K562 (cell line): ENCODE results near the gene AFG1L. TPM values are rescaled to one million over a fixed set of nuclear protein-coding genes. Genes with fewer than 3 reads are reported as not detected.

Experiments
- BCOR ChIP-seq: fragments of 450-650 bp; IDR thresholded peaks from 2 replicates; pipeline ENCODE4 v1.6.1; 2016
- DPF2 ChIP-seq: fragments of 450-650 bp; IDR thresholded peaks from 2 replicates; pipeline ENCODE4 v1.6.1; 2016
- FOXA3 ChIP-seq, 2 experiments: fragments of 450-650 bp in 1 of 2; sonication (generic) in 1 of 2; formaldehyde crosslinking; IDR thresholded peaks in 1 of 2; conservative IDR thresholded peaks in 1 of 2; 2 replicates each; pipeline versions ENCODE4 v1.4.0 to v1.8.0; 2020 to 2022; ENCODE audit warnings: mild to moderate bottlenecking in 2 of 2, missing genetic modification reagents in 1 of 2
- GATA2 ChIP-seq: sonication (generic); formaldehyde crosslinking; IDR thresholded peaks from 2 replicates; pipeline ENCODE4 v1.4.0; 2020; ENCODE audit warnings: mild to moderate bottlenecking, missing genetic modification reagents
- HNRNPK ChIP-seq: fragments of 200-400 bp; formaldehyde crosslinking; IDR thresholded peaks from one replicate; pipeline ENCODE4 v1.6.1; 2018; ENCODE audit warnings: mild to moderate bottlenecking, low read depth, low read length; ENCODE audit not compliant: poor library complexity, severe bottlenecking
- JUND ChIP-seq, 2 experiments: IDR thresholded peaks; 2 replicates in 1 of 2; 3 replicates in 1 of 2; pipeline ENCODE4 v1.6.1; 2011; ENCODE audit warnings: borderline replicate concordance in 2 of 2, low read depth in 2 of 2, low read length in 2 of 2, improper control_type of control experiment in 1 of 2, missing biosample characterization in 1 of 2, missing genetic modification characterization in 1 of 2, missing genetic modification reagents in 1 of 2
- KAT7 ChIP-seq: sonication (generic); formaldehyde crosslinking; IDR thresholded peaks from 2 replicates; pipeline ENCODE4 v1.8.0; 2022; ENCODE audit warnings: missing genetic modification reagents, mild to moderate bottlenecking, borderline replicate concordance
- NELFE ChIP-seq: IDR thresholded peaks from 2 replicates; pipeline ENCODE4 v1.6.1; 2011; ENCODE audit warnings: mild to moderate bottlenecking; ENCODE audit not compliant: insufficient read depth, insufficient read length
- STAG1 ChIP-seq: sonication (generic); formaldehyde crosslinking; IDR thresholded peaks from 2 replicates; pipeline ENCODE4 v1.5.0; 2020; ENCODE audit warnings: missing genetic modification reagents, borderline replicate concordance
- ZNF134 ChIP-seq: fragments of 250-450 bp; sonication (Bioruptor Pico); conservative IDR thresholded peaks from 2 replicates; pipeline ENCODE4 v1.4.0; 2020
- ZSCAN32 ChIP-seq: fragments of 450-650 bp; formaldehyde crosslinking; IDR thresholded peaks from 2 replicates; pipeline ENCODE4 v1.4.0; 2020; ENCODE audit warnings: mild to moderate bottlenecking, moderate library complexity
- polyA plus RNA-seq, 8 experiments: library from polyadenylated mRNA; depleted of rRNA in 4 of 8; stranded (reverse) in 5 of 8; unstranded in 3 of 8; fragments of >200 nt; fragmentation: Nextera tagmentation in 2 of 8; fragmentation: Illumina TruSeq in 1 of 8; extraction: Ambion mirVana in 2 of 8; extraction: Trizol in 1 of 8; gene quantifications; 2 replicates each; pipeline versions ENCODE4 v1.2.1 to v1.2.3, GENCODE V29; 2011 to 2014; ENCODE audit warnings: inconsistent platforms in 1 of 8, missing spikeins in 1 of 8
- total RNA-seq, 7 experiments: library from RNA; depleted of rRNA in 6 of 7; stranded (reverse); fragments of >200 nt in 6 of 7; fragmentation: Illumina TruSeq in 2 of 7; extraction: Trizol in 2 of 7; gene quantifications; 2 replicates each; pipeline versions ENCODE4 v1.2.1 to v1.2.3, GENCODE V29; 2011 to 2021; ENCODE audit warnings: low replicate concordance in 1 of 7
- TF ChIP-seq, protein P1 (sequence below): fragments of 250-450 bp; sonication (Bioruptor Pico); IDR thresholded peaks from 2 replicates; pipeline ENCODE4 v1.5.0; 2021; ENCODE audit warnings: mild to moderate bottlenecking, moderate library complexity
- TF ChIP-seq, protein P2 (sequence below): fragments of 250-450 bp; sonication (Bioruptor Pico); IDR thresholded peaks from 2 replicates; pipeline ENCODE4 v1.9.0; 2021; ENCODE audit warnings: mild to moderate bottlenecking, inconsistent platforms
- TF ChIP-seq, protein P3 (sequence below): sonication (generic); formaldehyde crosslinking; IDR thresholded peaks from 2 replicates; pipeline ENCODE4 v1.8.1; 2022; ENCODE audit warnings: missing genetic modification reagents
- TF ChIP-seq, protein P4 (sequence below): fragments of 450-650 bp; formaldehyde crosslinking; IDR thresholded peaks from 2 replicates; pipeline ENCODE4 v1.4.0; 2020; ENCODE audit warnings: mild to moderate bottlenecking
- TF ChIP-seq, protein P5 (sequence below): fragments of 450-650 bp; IDR thresholded peaks from 2 replicates; pipeline ENCODE4 v1.6.1; 2016; ENCODE audit warnings: borderline replicate concordance

Gene AFG1L
- total and polyA plus RNA-seq, 9 of the 15 experiments (the other 6 are each of a cell fraction or from before 2014, with no cell fraction given), result 2.2 to 15.5 (median 5.8) TPM

DNA sequence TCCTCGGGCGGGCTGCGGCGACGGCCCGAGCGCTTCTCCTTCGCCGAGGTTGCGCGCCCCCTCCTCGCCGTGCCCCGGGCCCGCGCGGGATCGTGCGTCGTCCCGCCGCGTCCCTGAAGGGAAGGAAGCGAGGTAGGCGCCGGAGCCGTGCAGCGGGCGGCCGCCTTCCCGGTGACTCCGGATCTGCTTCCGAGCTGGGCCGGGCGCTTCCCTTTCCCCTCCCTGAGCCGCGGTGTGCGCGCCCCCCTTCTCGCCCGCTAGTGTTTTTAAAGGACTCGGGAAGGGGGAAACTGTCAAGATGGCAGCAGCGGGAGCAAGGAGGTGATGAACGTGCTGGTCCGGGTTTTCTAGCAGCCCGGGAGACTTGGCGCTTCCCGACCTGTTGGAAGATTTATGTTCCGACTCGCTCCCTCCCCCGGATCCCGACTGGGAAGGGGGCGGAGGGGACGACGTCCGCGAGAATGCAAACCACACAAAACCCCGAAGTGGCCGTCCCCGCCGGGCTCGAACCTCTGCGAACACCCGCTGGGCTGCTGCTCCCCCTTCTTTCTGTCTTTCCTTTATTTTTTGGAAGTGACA lies 265.1 kb downstream of the AFG1L start (continued):
- TF ChIP-seq, protein P1, sequence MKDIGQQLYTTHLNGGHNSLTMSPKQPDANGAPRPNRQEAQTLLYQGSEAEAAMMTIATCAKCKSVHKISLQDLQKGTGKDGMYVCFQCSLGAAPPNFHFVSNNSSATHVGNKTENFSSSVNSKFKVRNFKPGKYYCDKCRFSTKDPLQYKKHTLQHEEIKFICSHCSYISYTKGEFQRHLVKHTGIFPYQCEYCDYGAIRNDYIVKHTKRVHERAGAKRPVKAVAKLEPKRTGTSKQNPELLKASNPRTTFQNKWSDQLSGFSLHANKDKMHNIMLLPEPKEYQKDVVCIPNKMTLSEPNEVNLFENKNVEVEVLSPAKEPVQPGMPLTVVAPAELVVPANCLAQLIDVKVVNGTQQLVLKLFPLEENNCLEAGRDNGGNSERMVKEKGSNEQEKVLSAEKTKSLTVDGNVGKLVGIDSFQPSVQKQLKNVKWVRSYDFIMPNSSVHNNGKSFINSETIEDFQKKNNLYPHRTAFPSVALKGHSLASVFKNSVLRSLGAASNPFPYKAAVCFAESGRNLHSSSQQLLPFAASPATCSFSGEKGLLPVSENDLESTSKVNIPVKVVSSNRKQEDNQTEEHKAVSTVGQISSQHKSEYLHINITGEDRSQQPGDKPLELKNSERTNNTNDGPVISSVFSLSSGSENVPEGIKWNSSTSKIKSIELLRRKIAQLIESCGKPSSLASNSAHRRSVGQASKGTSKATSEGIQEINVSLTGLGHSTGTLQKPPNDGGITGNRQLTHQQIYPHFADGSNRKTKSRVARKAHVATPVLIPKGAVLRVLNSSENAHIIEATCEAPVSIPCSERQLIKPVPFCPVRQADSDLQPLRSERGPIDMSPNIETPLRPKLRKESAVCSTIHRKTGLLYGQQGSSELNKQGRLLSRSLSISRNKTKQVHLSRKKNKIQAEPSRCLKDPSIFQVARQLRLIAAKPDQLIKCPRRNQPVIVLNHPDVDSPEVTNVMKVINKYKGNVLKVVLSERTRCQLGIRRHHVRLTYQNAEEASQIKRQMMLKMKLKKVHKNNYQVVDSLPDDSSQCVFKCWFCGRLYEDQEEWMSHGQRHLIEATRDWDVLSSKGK (CRISPR knock-in tag), result no peak
- TF ChIP-seq JUND (IDR thresholded peaks at IDR 0.05; ENCODE audit: borderline replicate concordance, low read depth, low read length) (peak; percentile 28; the same call in 1 of the 2 replicates), JUND (tag; IDR thresholded peaks at IDR 0.05; ENCODE audit: borderline replicate concordance, low read depth, low read length) (no peak), BCOR (peak; percentile 53), KAT7 (no peak), HNRNPK (no peak), ZNF134 (CRISPR knock-in tag) (no peak), NELFE (no peak), DPF2 (0 out of 2 replicates have a peak, but pooled peaks have one; percentile 27), STAG1 (CRISPR knock-in tag) (peak; percentile 11; the same call in 1 of the 2 replicates), ZSCAN32 (CRISPR knock-in tag) (no peak), FOXA3 (CRISPR knock-in tag; conservative IDR thresholded peaks at IDR 0.05 in 1 of 2, IDR thresholded peaks at IDR 0.05 in 1 of 2) (no peak), GATA2 (CRISPR knock-in tag) (no peak)
- TF ChIP-seq, protein P2, sequence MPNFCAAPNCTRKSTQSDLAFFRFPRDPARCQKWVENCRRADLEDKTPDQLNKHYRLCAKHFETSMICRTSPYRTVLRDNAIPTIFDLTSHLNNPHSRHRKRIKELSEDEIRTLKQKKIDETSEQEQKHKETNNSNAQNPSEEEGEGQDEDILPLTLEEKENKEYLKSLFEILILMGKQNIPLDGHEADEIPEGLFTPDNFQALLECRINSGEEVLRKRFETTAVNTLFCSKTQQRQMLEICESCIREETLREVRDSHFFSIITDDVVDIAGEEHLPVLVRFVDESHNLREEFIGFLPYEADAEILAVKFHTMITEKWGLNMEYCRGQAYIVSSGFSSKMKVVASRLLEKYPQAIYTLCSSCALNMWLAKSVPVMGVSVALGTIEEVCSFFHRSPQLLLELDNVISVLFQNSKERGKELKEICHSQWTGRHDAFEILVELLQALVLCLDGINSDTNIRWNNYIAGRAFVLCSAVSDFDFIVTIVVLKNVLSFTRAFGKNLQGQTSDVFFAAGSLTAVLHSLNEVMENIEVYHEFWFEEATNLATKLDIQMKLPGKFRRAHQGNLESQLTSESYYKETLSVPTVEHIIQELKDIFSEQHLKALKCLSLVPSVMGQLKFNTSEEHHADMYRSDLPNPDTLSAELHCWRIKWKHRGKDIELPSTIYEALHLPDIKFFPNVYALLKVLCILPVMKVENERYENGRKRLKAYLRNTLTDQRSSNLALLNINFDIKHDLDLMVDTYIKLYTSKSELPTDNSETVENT (CRISPR knock-in tag), result no peak
- TF ChIP-seq, protein P3, sequence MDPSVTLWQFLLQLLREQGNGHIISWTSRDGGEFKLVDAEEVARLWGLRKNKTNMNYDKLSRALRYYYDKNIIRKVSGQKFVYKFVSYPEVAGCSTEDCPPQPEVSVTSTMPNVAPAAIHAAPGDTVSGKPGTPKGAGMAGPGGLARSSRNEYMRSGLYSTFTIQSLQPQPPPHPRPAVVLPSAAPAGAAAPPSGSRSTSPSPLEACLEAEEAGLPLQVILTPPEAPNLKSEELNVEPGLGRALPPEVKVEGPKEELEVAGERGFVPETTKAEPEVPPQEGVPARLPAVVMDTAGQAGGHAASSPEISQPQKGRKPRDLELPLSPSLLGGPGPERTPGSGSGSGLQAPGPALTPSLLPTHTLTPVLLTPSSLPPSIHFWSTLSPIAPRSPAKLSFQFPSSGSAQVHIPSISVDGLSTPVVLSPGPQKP, result no peak
- TF ChIP-seq, protein P4, sequence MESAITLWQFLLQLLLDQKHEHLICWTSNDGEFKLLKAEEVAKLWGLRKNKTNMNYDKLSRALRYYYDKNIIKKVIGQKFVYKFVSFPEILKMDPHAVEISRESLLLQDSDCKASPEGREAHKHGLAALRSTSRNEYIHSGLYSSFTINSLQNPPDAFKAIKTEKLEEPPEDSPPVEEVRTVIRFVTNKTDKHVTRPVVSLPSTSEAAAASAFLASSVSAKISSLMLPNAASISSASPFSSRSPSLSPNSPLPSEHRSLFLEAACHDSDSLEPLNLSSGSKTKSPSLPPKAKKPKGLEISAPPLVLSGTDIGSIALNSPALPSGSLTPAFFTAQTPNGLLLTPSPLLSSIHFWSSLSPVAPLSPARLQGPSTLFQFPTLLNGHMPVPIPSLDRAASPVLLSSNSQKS (CRISPR knock-in tag), result 0 out of 2 replicates have a peak, but pooled peaks have one; percentile 39
- TF ChIP-seq, protein P5, sequence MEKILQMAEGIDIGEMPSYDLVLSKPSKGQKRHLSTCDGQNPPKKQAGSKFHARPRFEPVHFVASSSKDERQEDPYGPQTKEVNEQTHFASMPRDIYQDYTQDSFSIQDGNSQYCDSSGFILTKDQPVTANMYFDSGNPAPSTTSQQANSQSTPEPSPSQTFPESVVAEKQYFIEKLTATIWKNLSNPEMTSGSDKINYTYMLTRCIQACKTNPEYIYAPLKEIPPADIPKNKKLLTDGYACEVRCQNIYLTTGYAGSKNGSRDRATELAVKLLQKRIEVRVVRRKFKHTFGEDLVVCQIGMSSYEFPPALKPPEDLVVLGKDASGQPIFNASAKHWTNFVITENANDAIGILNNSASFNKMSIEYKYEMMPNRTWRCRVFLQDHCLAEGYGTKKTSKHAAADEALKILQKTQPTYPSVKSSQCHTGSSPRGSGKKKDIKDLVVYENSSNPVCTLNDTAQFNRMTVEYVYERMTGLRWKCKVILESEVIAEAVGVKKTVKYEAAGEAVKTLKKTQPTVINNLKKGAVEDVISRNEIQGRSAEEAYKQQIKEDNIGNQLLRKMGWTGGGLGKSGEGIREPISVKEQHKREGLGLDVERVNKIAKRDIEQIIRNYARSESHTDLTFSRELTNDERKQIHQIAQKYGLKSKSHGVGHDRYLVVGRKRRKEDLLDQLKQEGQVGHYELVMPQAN, result peak; percentile 44; the same call in 1 of the 2 replicates
